Upper lobe of left lung (tissue), 6 donors: ENCODE results near the gene CDKN2D. TPM values are rescaled to one million over a fixed set of nuclear protein-coding genes. Genes with fewer than 3 reads are reported as not detected.

Source experiments
- ATAC-seq, 2 donors: fragments of 200-7000 bp; cut with Tn5 transposase; one replicate each; pipeline ENCODE4 v1.9.1; 2022; ENCODE audit warnings: mild to moderate bottlenecking in 2 of 2, moderate library complexity in 2 of 2; ENCODE audit not compliant: low FRiP score in 2 of 2
- DNase-seq, 2 donors: peaks; one replicate each; pipeline ENCODE4 v3.0.0-alpha.2; 2019 to 2020
- H3K27ac ChIP-seq, 4 donors: fragments of 200-600 bp; sonication (generic); one replicate each; pipeline ENCODE4 v1.5.1; 2016 to 2019
- H3K27me3 ChIP-seq, 4 donors: fragments of 200-600 bp; sonication (generic); one replicate each; pipeline ENCODE4 v1.5.1; 2017 to 2019
- H3K36me3 ChIP-seq, 4 donors: fragments of 200-600 bp; sonication (generic); one replicate each; pipeline ENCODE4 v1.5.1; 2016 to 2019
- H3K4me1 ChIP-seq, 4 donors: fragments of 200-600 bp; sonication (generic); one replicate each; pipeline ENCODE4 v1.5.1; 2018 to 2019
- H3K4me3 ChIP-seq, 4 donors: fragments of 200-600 bp; sonication (generic); one replicate each; pipeline ENCODE4 v1.5.1; 2017 to 2019; ENCODE audit warnings: mild to moderate bottlenecking in 2 of 4, moderate library complexity in 1 of 4
- H3K9me3 ChIP-seq, 4 donors: fragments of 200-600 bp; sonication (generic); one replicate each; pipeline ENCODE4 v1.5.1; 2018 to 2019
- EP300 ChIP-seq, 4 donors: sonication (generic); formaldehyde crosslinking; IDR thresholded peaks; one replicate each; pipeline ENCODE4 v1.5.1; 2017; ENCODE audit warnings: antibody characterized with exemption in 4 of 4, control low read depth in 2 of 4
- POLR2A ChIP-seq, 4 donors: fragments of 450-650 bp; IDR thresholded peaks; one replicate each; pipeline ENCODE4 v1.5.1; 2016 to 2017; ENCODE audit warnings: antibody characterized with exemption in 4 of 4, mild to moderate bottlenecking in 2 of 4
- POLR2AphosphoS5 ChIP-seq, 2 donors: sonication (generic); formaldehyde crosslinking; IDR thresholded peaks; one replicate each; pipeline ENCODE4 v1.5.1; 2017; ENCODE audit warnings: antibody characterized with exemption in 2 of 2
- WGBS, 2 donors: methylation state at CpG; one replicate each; pipeline ENCODE4 v1.1.5; 2017 to 2018; 5-methylcytosine and 5-hydroxymethylcytosine counted together
- total RNA-seq, 6 donors: library from RNA; depleted of rRNA in 4 of 6; stranded (reverse); fragments of >200 nt in 4 of 6; gene quantifications; one replicate each; pipeline versions ENCODE4 v1.1.0 to v1.2.1, GENCODE V29; 2016 to 2021
- TF ChIP-seq, protein P1 (sequence below), 6 experiments: fragments of 450-650 bp in 4 of 6; fragments of 200-600 bp in 2 of 6; sonication (generic) in 2 of 6; IDR thresholded peaks; one replicate each; pipeline ENCODE4 v1.5.1; 2016 to 2019; ENCODE audit warnings: antibody characterized with exemption in 6 of 6
- donor health status: DM: no; HTN: no; CAD: no; lungs with moderate emphysema.
- donor health status: DM: no; HTN: yes; CAD: no; lungs with severe emphysema.

CDKN2D gene
- total RNA-seq, 6 donors from 2014 or later: 2.1 to 21.3 (median 15.9) TPM

DNA sequence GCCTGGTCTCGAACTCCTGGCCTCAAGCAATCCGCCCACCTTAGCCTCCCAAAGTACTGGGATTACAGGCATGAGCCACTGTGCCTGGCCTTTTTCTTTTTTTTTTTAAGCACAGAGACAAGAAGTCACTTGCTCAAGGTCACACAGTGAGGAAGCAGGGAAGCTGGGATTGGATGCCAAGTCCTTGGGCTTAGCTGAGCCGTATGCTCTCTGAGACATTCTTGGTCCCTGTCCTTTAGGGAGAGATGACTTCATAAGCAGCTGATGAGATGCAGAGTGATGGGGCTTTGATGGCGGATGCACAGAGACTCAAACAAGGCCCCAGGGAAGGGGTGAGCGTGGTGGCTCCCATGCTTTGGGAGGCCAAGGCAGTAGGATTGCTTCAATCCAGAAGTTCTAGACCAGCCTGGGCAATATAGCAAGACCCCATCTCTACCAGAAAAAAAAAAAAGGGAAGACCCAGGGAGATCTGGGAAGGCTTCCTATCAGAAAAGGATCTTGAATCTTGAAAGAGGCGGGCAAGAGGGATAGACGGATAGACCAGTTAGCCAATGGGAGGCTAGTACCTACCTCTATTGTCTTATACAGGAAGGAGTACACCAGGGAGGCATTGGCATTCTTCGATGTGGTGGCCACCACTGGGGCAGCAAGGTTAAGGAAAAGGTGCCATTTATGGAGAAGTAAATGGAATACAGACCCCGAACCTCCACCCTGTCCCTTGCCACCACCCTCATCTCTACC lies 14.4 kb upstream of the CDKN2D start:
- ATAC-seq: no peak
- H3K4me3 ChIP-seq: no peak overlapping the region
- WGBS, 2 donors: 87% methylated on average over 9 of the region's 9 CpGs

DNA sequence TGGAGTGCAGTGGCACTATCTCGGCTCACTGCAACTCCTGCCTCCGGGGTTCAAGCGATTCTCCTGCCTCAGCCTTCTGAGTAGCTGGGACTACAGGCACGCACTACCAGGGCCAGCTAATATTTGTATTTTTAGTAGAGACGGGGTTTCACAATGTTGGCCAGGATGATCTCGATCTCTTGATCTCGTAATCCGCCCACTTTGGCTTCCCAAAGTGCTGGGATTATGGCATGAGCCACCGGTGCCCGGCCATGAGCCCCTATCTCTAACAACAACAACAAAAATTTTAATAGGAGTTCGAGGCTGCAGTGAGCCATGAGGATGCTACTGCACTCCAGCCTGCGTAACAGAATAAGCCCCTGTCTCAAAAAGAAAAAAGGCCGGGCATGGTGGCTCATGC lies 13.3 kb upstream of the CDKN2D start:
- TF ChIP-seq POLR2A (IDR thresholded peaks at IDR 0.05) (no peak), EP300 (IDR thresholded peaks at IDR 0.05) (no peak), POLR2AphosphoS5 (IDR thresholded peaks at IDR 0.05) (no peak)
- TF ChIP-seq, protein P1, sequence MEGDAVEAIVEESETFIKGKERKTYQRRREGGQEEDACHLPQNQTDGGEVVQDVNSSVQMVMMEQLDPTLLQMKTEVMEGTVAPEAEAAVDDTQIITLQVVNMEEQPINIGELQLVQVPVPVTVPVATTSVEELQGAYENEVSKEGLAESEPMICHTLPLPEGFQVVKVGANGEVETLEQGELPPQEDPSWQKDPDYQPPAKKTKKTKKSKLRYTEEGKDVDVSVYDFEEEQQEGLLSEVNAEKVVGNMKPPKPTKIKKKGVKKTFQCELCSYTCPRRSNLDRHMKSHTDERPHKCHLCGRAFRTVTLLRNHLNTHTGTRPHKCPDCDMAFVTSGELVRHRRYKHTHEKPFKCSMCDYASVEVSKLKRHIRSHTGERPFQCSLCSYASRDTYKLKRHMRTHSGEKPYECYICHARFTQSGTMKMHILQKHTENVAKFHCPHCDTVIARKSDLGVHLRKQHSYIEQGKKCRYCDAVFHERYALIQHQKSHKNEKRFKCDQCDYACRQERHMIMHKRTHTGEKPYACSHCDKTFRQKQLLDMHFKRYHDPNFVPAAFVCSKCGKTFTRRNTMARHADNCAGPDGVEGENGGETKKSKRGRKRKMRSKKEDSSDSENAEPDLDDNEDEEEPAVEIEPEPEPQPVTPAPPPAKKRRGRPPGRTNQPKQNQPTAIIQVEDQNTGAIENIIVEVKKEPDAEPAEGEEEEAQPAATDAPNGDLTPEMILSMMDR (IDR thresholded peaks at IDR 0.05): no peak
- Histone ChIP-seq H3K27me3 (no peaks in the 10 kb centered on the region), H3K4me3 (no peak overlapping the region), H3K36me3 (no peaks in the 10 kb centered on the region), H3K9me3 (no peaks in the 10 kb centered on the region), H3K4me1 (peaks cover 4 to 15% (median 5%) of the 10 kb centered on the region in 4 donors), H3K27ac (no peak overlapping the region)
- ATAC-seq: no peak
- WGBS, 2 donors: 92 to 96% methylated on average over 13 of the region's 13 CpGs
- DNase-seq: no peak

More for the DNA sequence above, 14.4 kb upstream of the CDKN2D start:
- no peaks in the 10 kb centered on the region for H3K27me3 ChIP-seq
- H3K36me3 ChIP-seq: no peaks in the 10 kb centered on the region
- H3K4me1 ChIP-seq: peaks cover 4 to 18% (median 5%) of the 10 kb centered on the region in 4 donors
- no peaks in the 10 kb centered on the region for H3K9me3 ChIP-seq
- no peak for TF ChIP-seq POLR2A (IDR thresholded peaks at IDR 0.05)
- no peak for TF ChIP-seq EP300 (IDR thresholded peaks at IDR 0.05)
- TF ChIP-seq, protein P1 (IDR thresholded peaks at IDR 0.05): no peak
- no peak for TF ChIP-seq POLR2AphosphoS5 (IDR thresholded peaks at IDR 0.05)
- no peak for DNase-seq
- H3K27ac ChIP-seq: no peak overlapping the region

DNA sequence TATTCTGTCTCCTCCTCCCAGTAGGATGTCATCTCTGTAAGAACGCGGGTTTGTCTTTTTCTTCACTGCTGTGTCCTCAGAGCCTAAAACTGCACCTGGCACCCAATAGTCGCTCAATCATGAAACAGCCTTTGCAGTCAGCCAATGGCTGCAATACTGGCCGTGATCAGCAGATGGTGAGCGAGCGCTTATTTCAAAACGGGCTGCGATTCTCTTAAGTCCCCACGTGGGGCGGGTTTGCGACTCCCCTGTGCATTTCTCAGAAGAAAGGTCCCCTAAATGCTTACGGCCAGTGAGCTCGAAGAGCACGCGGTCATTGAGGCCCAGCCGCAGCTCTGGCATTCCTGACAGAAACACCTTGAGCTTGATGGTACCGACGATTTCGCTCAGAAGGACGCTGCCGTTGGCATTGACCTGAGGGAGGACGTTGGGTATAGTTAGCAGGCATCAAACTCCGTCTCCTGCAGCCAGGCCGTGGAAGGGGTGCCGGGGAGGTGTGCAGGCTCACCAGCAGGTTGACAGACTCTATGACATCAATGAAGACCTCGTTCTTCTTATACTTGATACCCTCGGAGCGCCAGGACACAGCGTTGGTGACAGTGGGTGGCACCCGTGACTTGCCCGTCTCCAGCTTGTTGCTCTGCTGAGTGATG lies 12.3 kb upstream of the CDKN2D start:
- no peaks in the 10 kb centered on the region for H3K9me3 ChIP-seq
- H3K4me3 ChIP-seq: no peak overlapping the region
- ATAC-seq (peak; percentile 93 to 95), DNase-seq (peak in 1 of 2 donors; percentile 91)
- H3K4me1 ChIP-seq: peaks cover 4 to 13% (median 5%) of the 10 kb centered on the region in 4 donors
- H3K36me3 ChIP-seq: no peaks in the 10 kb centered on the region
- no peak overlapping the region for H3K27ac ChIP-seq
- WGBS, 2 donors: 39 to 41% methylated on average over 14 to 26 of the region's 31 CpGs
- TF ChIP-seq POLR2AphosphoS5 (IDR thresholded peaks at IDR 0.05): no peak
- TF ChIP-seq POLR2A (IDR thresholded peaks at IDR 0.05): no peak
- TF ChIP-seq, protein P1 (IDR thresholded peaks at IDR 0.05): peak; percentile 96 to 99 (median 98)
- H3K27me3 ChIP-seq: no peaks in the 10 kb centered on the region

DNA sequence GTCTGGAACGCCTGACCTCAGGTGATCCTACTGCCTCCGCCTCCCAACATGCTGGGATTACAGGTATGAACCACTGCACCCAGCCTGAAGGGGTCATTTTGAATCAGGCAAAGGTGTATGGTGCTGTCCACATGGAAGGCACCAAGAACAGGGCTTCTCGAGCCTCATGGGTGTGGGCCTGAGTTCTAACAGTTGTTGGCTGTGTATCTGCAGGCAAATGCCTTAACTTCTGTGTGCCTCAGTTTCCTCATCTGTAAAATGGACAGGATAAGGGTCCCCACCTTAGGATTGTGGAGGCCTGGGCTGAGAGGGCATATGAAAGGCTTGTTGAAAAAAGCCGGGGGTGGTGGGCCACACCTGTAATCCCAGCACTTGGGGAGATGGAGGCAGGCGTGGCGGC lies 9.2 kb upstream of the CDKN2D start:
- peaks cover 4 to 9% (median 5%) of the 10 kb centered on the region in 4 donors for H3K4me1 ChIP-seq
- H3K9me3 ChIP-seq: no peaks in the 10 kb centered on the region
- no peaks in the 10 kb centered on the region for H3K27me3 ChIP-seq
- H3K36me3 ChIP-seq: no peaks in the 10 kb centered on the region
- TF ChIP-seq POLR2A (IDR thresholded peaks at IDR 0.05): no peak
- 92 to 100% methylated on average over 6 of the region's 6 CpGs for WGBS, 2 donors
- no peak overlapping the region for H3K4me3 ChIP-seq
- no peak for DNase-seq
- H3K27ac ChIP-seq: no peak overlapping the region
- no peak for ATAC-seq

DNA sequence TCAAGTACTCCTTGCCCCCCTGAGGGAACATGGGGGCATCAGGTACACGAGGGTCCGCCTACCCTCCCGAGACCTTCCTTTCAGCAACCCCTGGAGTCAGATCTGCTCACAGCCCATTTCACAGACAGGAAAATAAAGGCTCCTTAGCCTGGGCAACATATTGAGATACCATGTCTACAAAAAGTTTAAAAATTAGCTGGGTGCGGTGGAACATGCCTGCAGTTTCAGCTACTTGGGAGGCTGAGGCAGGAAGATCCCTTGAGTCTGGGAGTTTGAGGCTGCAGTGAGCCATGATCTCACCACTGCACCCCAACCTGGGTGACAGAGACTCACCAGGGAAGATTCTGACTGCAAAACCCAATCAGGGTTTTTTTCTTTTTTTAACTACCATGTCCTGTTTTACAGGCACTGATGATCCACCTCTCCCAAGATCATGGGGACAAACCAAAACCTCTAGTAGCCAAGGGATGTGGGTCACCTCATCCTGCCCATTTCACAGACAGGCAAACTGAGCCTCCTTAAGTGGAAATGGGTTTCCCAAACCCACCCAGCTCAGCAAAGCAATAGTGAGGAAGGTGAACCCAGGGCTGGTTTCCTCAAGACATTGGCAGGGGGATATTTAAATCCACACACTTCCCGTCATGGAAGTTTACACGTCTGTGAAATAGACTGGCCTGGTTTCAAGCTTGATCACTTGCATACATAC lies 6.4 kb upstream of the CDKN2D start:
- peak in 1 of 2 donors; percentile 19 for ATAC-seq
- WGBS, 2 donors: 80 to 83% methylated on average over 6 of the region's 6 CpGs
- no peak overlapping the region for H3K4me3 ChIP-seq

More for the DNA sequence above, 6.4 kb upstream of the CDKN2D start:
- TF ChIP-seq, protein P1 (IDR thresholded peaks at IDR 0.05): no peak
- TF ChIP-seq EP300 (IDR thresholded peaks at IDR 0.05) (no peak), POLR2A (IDR thresholded peaks at IDR 0.05) (no peak), POLR2AphosphoS5 (IDR thresholded peaks at IDR 0.05) (no peak)
- no peak for DNase-seq
- H3K9me3 ChIP-seq: no peaks in the 10 kb centered on the region
- H3K36me3 ChIP-seq: no peaks in the 10 kb centered on the region
- no peak overlapping the region for H3K27ac ChIP-seq
- peaks cover 4 to 8% (median 7%) of the 10 kb centered on the region in 4 donors for H3K4me1 ChIP-seq
- H3K27me3 ChIP-seq: no peaks in the 10 kb centered on the region
